Endothelial cell of umbilical vein (primary cell): ENCODE data around the gene USF1. TPM values are rescaled to one million over a fixed set of nuclear protein-coding genes. Genes with fewer than 3 reads are reported as not detected.
A peak's percentile ranks its signal among the peaks of the same experiment; 100 is the strongest.

Experiments used
- BruUV-seq: library from RNA; stranded (reverse); fragments of 400-500 nt; replicated peaks from 2 replicates; lab custom pipeline; 2021; lab: Mats Ljungman, UMichigan
- CTCF ChIA-PET: fragments of 300-600, 350-600 bp; sonication (Branson Sonifier 250); formaldehyde crosslinking; loops from one replicate; lab custom pipeline; 2021; ENCODE audit warnings: antibody characterized with exemption, inconsistent platforms; lab: Charles Lee
- POLR2A ChIA-PET: fragments of 300-600, 350-600 bp; sonication (Branson Sonifier 250); formaldehyde crosslinking; loops from one replicate; lab custom pipeline; 2021; ENCODE audit warnings: antibody characterized with exemption, inconsistent platforms; lab: Charles Lee
- DNase-seq: peaks from one replicate; pipeline ENCODE4 v3.0.0-alpha.2; 2011; ENCODE audit warnings: low read depth, low spot score
- FAIRE-seq: peaks from 2 replicates; lab custom pipeline; 2011; peaks lifted over from hg19 to GRCh38; lab: Jason Lieb, UNC
- H2AFZ ChIP-seq: 2 replicates; pipeline ENCODE4 v1.6.0; 2012; ENCODE audit warnings: low read depth, low read length, control low read depth, inconsistent platforms
- H3K27ac ChIP-seq: 2 replicates; pipeline ENCODE4 v1.5.1; 2011; ENCODE audit warnings: low read depth, mild to moderate bottlenecking, control low read depth, low read length, moderate library complexity; ENCODE audit not compliant: insufficient read depth
- H3K27me3 ChIP-seq, 2 experiments: 2 replicates each; pipeline versions ENCODE4 v1.6.0 to v1.6.1; 2011; ENCODE audit warnings: low read length in 2 of 2, mixed read lengths in 1 of 2; ENCODE audit not compliant: control insufficient read depth in 2 of 2, insufficient read depth in 2 of 2
- H3K36me3 ChIP-seq, 2 experiments: 2 replicates in 1 of 2; 3 replicates in 1 of 2; pipeline ENCODE4 v1.5.1; 2011; ENCODE audit warnings: low read length in 2 of 2, mild to moderate bottlenecking in 1 of 2, moderate library complexity in 1 of 2; ENCODE audit not compliant: control insufficient read depth in 2 of 2, insufficient read depth in 2 of 2; ENCODE audit errors: extremely low read depth in 1 of 2
- H3K4me1 ChIP-seq: 3 replicates; pipeline ENCODE4 v1.5.1; 2011; ENCODE audit warnings: mild to moderate bottlenecking, low read length; ENCODE audit not compliant: control insufficient read depth, insufficient read depth; ENCODE audit errors: extremely low read depth
- H3K4me2 ChIP-seq: 2 replicates; pipeline ENCODE4 v1.6.1; 2011; ENCODE audit warnings: low read length, control low read depth, mixed read lengths; ENCODE audit not compliant: insufficient read depth
- H3K4me3 ChIP-seq, 3 experiments: fragments of 200-600 bp in 1 of 3; sonication (generic), shearing (Covaris generic) in 1 of 3; replicated peaks in 1 of 3; 2 replicates each; pipeline ENCODE4 v1.5.1; 2011 to 2016; ENCODE audit warnings: control low read depth in 3 of 3, low read length in 3 of 3, mild to moderate bottlenecking in 2 of 3, inconsistent platforms in 1 of 3, low read depth in 1 of 3, moderate library complexity in 1 of 3; ENCODE audit not compliant: insufficient read depth in 1 of 3
- H3K79me2 ChIP-seq: 2 replicates; pipeline ENCODE4 v1.6.0; 2012; ENCODE audit warnings: low read length, inconsistent platforms; ENCODE audit not compliant: control insufficient read depth, insufficient read depth
- H3K9ac ChIP-seq: replicated peaks from 2 replicates; pipeline ENCODE3; 2011; ENCODE audit warnings: low read length, control low read depth; ENCODE audit not compliant: insufficient read depth; ENCODE audit errors: extremely low read depth
- H3K9me1 ChIP-seq: replicated peaks from 3 replicates; pipeline ENCODE4 v1.6.0; 2011; ENCODE audit warnings: mild to moderate bottlenecking, low read length; ENCODE audit not compliant: control insufficient read depth, insufficient read depth; ENCODE audit errors: extremely low read depth
- H3K9me3 ChIP-seq: replicated peaks from 2 replicates; pipeline ENCODE4 v1.5.1; 2012; ENCODE audit warnings: low read length, inconsistent platforms; ENCODE audit not compliant: control insufficient read depth, insufficient read depth
- H4K20me1 ChIP-seq: replicated peaks from 2 replicates; pipeline ENCODE3; 2011; ENCODE audit warnings: mild to moderate bottlenecking, low read length; ENCODE audit not compliant: control insufficient read depth, insufficient read depth; ENCODE audit errors: extremely low read depth
- FOS ChIP-seq: IDR thresholded peaks from 2 replicates; pipeline ENCODE4 v1.6.1; 2011; ENCODE audit warnings: mild to moderate bottlenecking, low read length, moderate library complexity, borderline replicate concordance; ENCODE audit not compliant: insufficient read depth
- GATA2 ChIP-seq: IDR thresholded peaks from 2 replicates; pipeline ENCODE4 v1.7.0; 2011; ENCODE audit warnings: low read depth, mild to moderate bottlenecking, moderate library complexity, mixed read lengths, low read length; ENCODE audit not compliant: insufficient read length, insufficient read depth
- JUN ChIP-seq: IDR thresholded peaks from 2 replicates; pipeline ENCODE4 v1.6.1; 2011; ENCODE audit warnings: borderline replicate concordance, low read depth; ENCODE audit not compliant: insufficient read length, insufficient read depth
- POLR2AphosphoS5 ChIP-seq: IDR thresholded peaks from 2 replicates; pipeline ENCODE4 v1.6.1; 2012; ENCODE audit warnings: low read depth, mild to moderate bottlenecking, control low read depth, low read length, moderate library complexity; ENCODE audit not compliant: insufficient read depth
- dilution Hi-C: fragments of 300-500 bp; cut with MboI; formaldehyde crosslinking; loops from one replicate; pipeline ENCODE4 v1.15.0; 2019; ENCODE audit warnings: low sequenced_read_pairs; ENCODE audit not compliant: extremely low pct_ligation_motif_present
- intact Hi-C: fragments of 100-400 bp; cut with micrococcal nuclease; formaldehyde crosslinking; loops from one replicate; pipeline ENCODE4 v1.10.0; 2022
- polyA plus RNA-seq, 4 experiments: library from polyadenylated mRNA; depleted of rRNA in 3 of 4; stranded (reverse) in 3 of 4; unstranded in 1 of 4; fragments of >200 nt; gene quantifications; 2 replicates each; pipeline versions ENCODE4 v1.2.1 to v1.2.3, GENCODE V29; 2011 to 2012; ENCODE audit warnings: missing spikeins in 1 of 4
- total RNA-seq: library from RNA; stranded (reverse); gene quantifications from 2 replicates; pipeline ENCODE4 v1.2.3, GENCODE V29; 2021
- TF ChIP-seq, protein P1 (sequence below), 2 donors: IDR thresholded peaks; 1 replicate in 1 of 2; 2 replicates in 1 of 2; pipeline ENCODE4 v1.5.1; 2011; ENCODE audit warnings: low read length in 2 of 2, mild to moderate bottlenecking in 2 of 2, moderate library complexity in 2 of 2, control low read depth in 1 of 2, inconsistent platforms in 1 of 2, low read depth in 1 of 2; ENCODE audit not compliant: insufficient read depth in 1 of 2; ENCODE audit errors: extremely low read depth in 1 of 2
- TF ChIP-seq, protein P2 (sequence below): IDR thresholded peaks from 2 replicates; pipeline ENCODE4 v1.6.1; 2011; ENCODE audit not compliant: insufficient read depth, insufficient read length

The USF1 gene
- total and polyA plus RNA-seq, 2 donors (not counting 3 experiments of a cell fraction or from before 2014, with no cell fraction given) = 53.4 to 56.7 TPM

DNA sequence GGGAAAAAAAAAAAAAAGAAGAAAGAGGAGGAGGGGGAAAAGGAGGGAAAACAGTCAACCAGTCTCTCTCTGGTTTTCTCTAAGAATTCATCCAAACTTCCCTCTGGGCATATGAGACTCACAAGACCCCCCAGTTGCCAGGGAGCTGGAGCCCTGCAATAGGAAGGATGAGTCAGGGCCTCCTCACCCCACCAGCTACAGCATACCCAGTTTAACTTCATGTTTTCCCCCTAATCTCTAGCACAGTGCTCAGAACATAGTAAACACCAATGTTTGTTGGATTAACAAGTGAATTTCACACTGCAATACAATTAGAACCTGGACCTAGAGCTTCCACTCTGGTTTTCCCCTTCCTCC is 32.7 kb downstream of the USF1 start:
- H3K79me2 ChIP-seq = peaks cover 22% of the 10 kb centered on the region
- DNase-seq = no peak
- POLR2A ChIA-PET = interaction anchor here (1.6 kb wide), 1 partner anchor 15 kb away, joined by 10 read pairs; no protein-coding TSS in a partner anchor
- CTCF ChIA-PET = interaction anchor here (0.7 to 6.4 kb wide), 8 partner anchors 8 to 85 kb away, joined by 3 to 86 read pairs (median 4); no protein-coding TSS in a partner anchor
- dilution Hi-C loops (no loop called here), intact Hi-C loops (loop anchor here (1.0 kb wide), 3 partner anchors 8 to 32 kb away; partner anchors contain the start of genes F11R and USF1)
- BruUV-seq = TSS peak; percentile 28
- H3K4me2 ChIP-seq = peak overlapping the region; percentile 69
- no peaks in the 10 kb centered on the region for H3K9me3 ChIP-seq
- H3K9me1 ChIP-seq = no peaks in the 10 kb centered on the region
- peak overlapping the region; percentile 99 for H3K27ac ChIP-seq
- H2AFZ ChIP-seq = no peak overlapping the region
- no peak for FAIRE-seq
- peak overlapping the region in 1 of 3 experiments; percentile 21 for H3K4me3 ChIP-seq
- no peaks in the 10 kb centered on the region for H4K20me1 ChIP-seq
- no peaks in the 10 kb centered on the region for H3K27me3 ChIP-seq
- no peak for TF ChIP-seq POLR2AphosphoS5
- TF ChIP-seq FOS = peak; percentile 74
- peak; percentile 16 for TF ChIP-seq JUN
- H3K4me1 ChIP-seq = peaks cover 33% of the 10 kb centered on the region
- H3K36me3 ChIP-seq = no peaks in the 10 kb centered on the region
- peak overlapping the region; percentile 84 for H3K9ac ChIP-seq

DNA sequence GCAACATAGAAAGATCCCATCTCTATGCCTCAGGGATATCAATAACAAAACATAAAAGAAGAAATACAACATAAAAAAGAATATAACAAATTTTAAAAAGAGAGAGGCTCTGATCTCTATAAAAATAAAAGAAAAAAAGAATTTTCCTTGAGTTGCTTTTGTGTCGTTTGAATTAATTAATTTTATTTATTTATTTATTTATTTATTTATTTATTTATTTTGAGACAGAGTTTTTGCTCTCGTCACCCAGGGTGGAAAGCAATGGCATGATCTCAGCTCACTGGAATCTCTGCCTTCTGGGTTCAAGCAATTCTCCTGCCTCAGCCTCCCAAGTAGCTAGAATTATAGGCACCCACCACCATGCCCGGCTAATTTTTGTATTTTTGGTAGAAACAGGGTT is 33.4 kb downstream of the USF1 start:
- no peaks in the 10 kb centered on the region for H3K36me3 ChIP-seq
- H3K79me2 ChIP-seq = peaks cover 21% of the 10 kb centered on the region
- ChIA-PET CTCF (interaction anchor here (1.5 to 6.4 kb wide), 2 partner anchors 15 to 28 kb away, joined by 5 to 86 read pairs; no protein-coding TSS in a partner anchor), POLR2A (interaction anchor here (1.6 kb wide), 1 partner anchor 15 kb away, joined by 10 read pairs; no protein-coding TSS in a partner anchor)
- intact Hi-C loops (no loop called here), dilution Hi-C loops (no loop called here)
- peaks cover 28% of the 10 kb centered on the region for H3K4me1 ChIP-seq
- H3K9me1 ChIP-seq = no peaks in the 10 kb centered on the region
- no peaks in the 10 kb centered on the region for H3K27me3 ChIP-seq
- no peak overlapping the region for H3K4me2 ChIP-seq
- DNase-seq (no peak), FAIRE-seq (no peak)
- H3K9me3 ChIP-seq = no peaks in the 10 kb centered on the region
- H4K20me1 ChIP-seq = no peaks in the 10 kb centered on the region
- no TSS peak for BruUV-seq
- peak overlapping the region; percentile 84 for H3K9ac ChIP-seq
- no peak overlapping the region for H2AFZ ChIP-seq
- H3K4me3 ChIP-seq = no peak overlapping the region
- peak overlapping the region; percentile 99 for H3K27ac ChIP-seq
- TF ChIP-seq GATA2 (no peak), POLR2AphosphoS5 (no peak), FOS (no peak)
- TF ChIP-seq, protein P1, sequence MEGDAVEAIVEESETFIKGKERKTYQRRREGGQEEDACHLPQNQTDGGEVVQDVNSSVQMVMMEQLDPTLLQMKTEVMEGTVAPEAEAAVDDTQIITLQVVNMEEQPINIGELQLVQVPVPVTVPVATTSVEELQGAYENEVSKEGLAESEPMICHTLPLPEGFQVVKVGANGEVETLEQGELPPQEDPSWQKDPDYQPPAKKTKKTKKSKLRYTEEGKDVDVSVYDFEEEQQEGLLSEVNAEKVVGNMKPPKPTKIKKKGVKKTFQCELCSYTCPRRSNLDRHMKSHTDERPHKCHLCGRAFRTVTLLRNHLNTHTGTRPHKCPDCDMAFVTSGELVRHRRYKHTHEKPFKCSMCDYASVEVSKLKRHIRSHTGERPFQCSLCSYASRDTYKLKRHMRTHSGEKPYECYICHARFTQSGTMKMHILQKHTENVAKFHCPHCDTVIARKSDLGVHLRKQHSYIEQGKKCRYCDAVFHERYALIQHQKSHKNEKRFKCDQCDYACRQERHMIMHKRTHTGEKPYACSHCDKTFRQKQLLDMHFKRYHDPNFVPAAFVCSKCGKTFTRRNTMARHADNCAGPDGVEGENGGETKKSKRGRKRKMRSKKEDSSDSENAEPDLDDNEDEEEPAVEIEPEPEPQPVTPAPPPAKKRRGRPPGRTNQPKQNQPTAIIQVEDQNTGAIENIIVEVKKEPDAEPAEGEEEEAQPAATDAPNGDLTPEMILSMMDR (IDR thresholded peaks at IDR 0.05; ENCODE audit: extremely low read depth in 1 of 2, insufficient read depth in 1 of 2, low read depth in 1 of 2, low read length in 2 of 2) = no peak
- TF ChIP-seq, protein P2, sequence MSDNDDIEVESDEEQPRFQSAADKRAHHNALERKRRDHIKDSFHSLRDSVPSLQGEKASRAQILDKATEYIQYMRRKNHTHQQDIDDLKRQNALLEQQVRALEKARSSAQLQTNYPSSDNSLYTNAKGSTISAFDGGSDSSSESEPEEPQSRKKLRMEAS = no peak
